H9 (cell line): ENCODE data around the gene MAGI1. TPM values are rescaled to one million over a fixed set of nuclear protein-coding genes. Genes with fewer than 3 reads are reported as not detected.

Source experiments
- DNase-seq: peaks from one replicate; pipeline ENCODE4 v3.0.0-alpha.2; 2017
- H2AFZ ChIP-seq: one replicate; pipeline ENCODE4 v1.6.1; 2013; ENCODE audit warnings: mild to moderate bottlenecking, low read length, control low read depth, moderate library complexity
- H2AK5ac ChIP-seq: 2 replicates; pipeline ENCODE4 v1.6.1; 2013; ENCODE audit warnings: low read length, control low read depth, mixed read lengths; ENCODE audit not compliant: insufficient read length
- H2BK120ac ChIP-seq: one replicate; pipeline ENCODE4 v1.6.1; 2013; ENCODE audit warnings: low read depth, mild to moderate bottlenecking, low read length, control low read depth, inconsistent platforms; ENCODE audit not compliant: poor library complexity, severe bottlenecking
- H2BK12ac ChIP-seq: 2 replicates; pipeline ENCODE4 v1.6.1; 2013; ENCODE audit warnings: low read length, control low read depth, mixed read lengths, low read depth; ENCODE audit not compliant: insufficient read length
- H2BK15ac ChIP-seq: 2 replicates; pipeline ENCODE4 v1.6.1; 2013; ENCODE audit warnings: low read depth, low read length, control low read depth
- H2BK20ac ChIP-seq: one replicate; pipeline ENCODE4 v1.6.1; 2013; ENCODE audit warnings: low read depth, mild to moderate bottlenecking, low read length, control low read depth, inconsistent platforms; ENCODE audit not compliant: poor library complexity, severe bottlenecking
- H2BK5ac ChIP-seq: 2 replicates; pipeline ENCODE4 v1.6.1; 2013; ENCODE audit warnings: low read length, control low read depth, mixed read lengths; ENCODE audit not compliant: insufficient read length
- H3K14ac ChIP-seq: 2 replicates; pipeline ENCODE4 v1.6.1; 2013; ENCODE audit warnings: low read length, control low read depth; ENCODE audit not compliant: insufficient read depth
- H3K18ac ChIP-seq: 2 replicates; pipeline ENCODE4 v1.6.1; 2013; ENCODE audit warnings: low read depth, mild to moderate bottlenecking, mixed read lengths, low read length, control low read depth; ENCODE audit not compliant: insufficient read length
- H3K23ac ChIP-seq: 2 replicates; pipeline ENCODE4 v1.6.1; 2013; ENCODE audit warnings: low read length, control low read depth, mixed read lengths, low read depth; ENCODE audit not compliant: insufficient read length
- H3K23me2 ChIP-seq: 2 replicates; pipeline ENCODE4 v1.6.1; 2013; ENCODE audit warnings: low read depth, mild to moderate bottlenecking, mixed read lengths, low read length, control low read depth; ENCODE audit not compliant: insufficient read length, poor library complexity, severe bottlenecking
- H3K27ac ChIP-seq: 2 replicates; pipeline ENCODE4 v1.5.1; 2013; ENCODE audit warnings: low read length, control low read depth, mixed read lengths, low read depth; ENCODE audit not compliant: insufficient read length
- H3K27me3 ChIP-seq: 2 replicates; pipeline ENCODE4 v1.6.1; 2013; ENCODE audit warnings: low read length, control low read depth, inconsistent platforms; ENCODE audit not compliant: insufficient read depth
- H3K4ac ChIP-seq: 2 replicates; pipeline ENCODE4 v1.6.1; 2013; ENCODE audit warnings: low read depth, mild to moderate bottlenecking, control low read depth, inconsistent platforms, low read length, moderate library complexity
- H3K4me1 ChIP-seq: 2 replicates; pipeline ENCODE4 v1.6.1; 2013; ENCODE audit warnings: low read length, control low read depth, inconsistent platforms; ENCODE audit not compliant: insufficient read depth
- H3K4me2 ChIP-seq: 2 replicates; pipeline ENCODE4 v1.6.1; 2013; ENCODE audit warnings: low read length, control low read depth, mixed read lengths; ENCODE audit not compliant: insufficient read length, insufficient read depth
- H3K56ac ChIP-seq: 2 replicates; pipeline ENCODE4 v1.6.1; 2013; ENCODE audit warnings: low read depth, mild to moderate bottlenecking, mixed read lengths, low read length, control low read depth; ENCODE audit not compliant: insufficient read length
- H3K79me1 ChIP-seq: 2 replicates; pipeline ENCODE4 v1.6.1; 2013; ENCODE audit warnings: low read depth, mild to moderate bottlenecking, moderate library complexity, low read length, control low read depth, inconsistent platforms; ENCODE audit not compliant: insufficient read depth, poor library complexity, severe bottlenecking
- H3K79me2 ChIP-seq: 2 replicates; pipeline ENCODE4 v1.6.1; 2013; ENCODE audit warnings: low read length, control low read depth, inconsistent platforms; ENCODE audit not compliant: insufficient read depth
- H3K9ac ChIP-seq: 2 replicates; pipeline ENCODE4 v1.6.1; 2013; ENCODE audit warnings: low read length, control low read depth, mixed read lengths; ENCODE audit not compliant: insufficient read length; ENCODE audit errors: extremely low read depth
- H3K9me3 ChIP-seq: one replicate; pipeline ENCODE4 v1.6.1; 2013; ENCODE audit warnings: low read depth, low read length, inconsistent platforms; ENCODE audit not compliant: control insufficient read depth
- H3T11ph ChIP-seq: one replicate; pipeline ENCODE4 v1.6.1; 2013; ENCODE audit warnings: mild to moderate bottlenecking, low read length, control low read depth, inconsistent platforms
- H4K20me1 ChIP-seq: one replicate; pipeline ENCODE4 v1.6.1; 2013; ENCODE audit not compliant: control insufficient read depth, insufficient read length, insufficient read depth
- H4K5ac ChIP-seq: 2 replicates; pipeline ENCODE4 v1.6.1; 2013; ENCODE audit warnings: low read depth, mild to moderate bottlenecking, mixed read lengths, low read length, control low read depth; ENCODE audit not compliant: insufficient read length
- H4K8ac ChIP-seq: replicated peaks from 2 replicates; pipeline ENCODE4 v1.6.1; 2013; ENCODE audit warnings: low read length, control low read depth, mixed read lengths, low read depth; ENCODE audit not compliant: insufficient read length
- H4K91ac ChIP-seq: 2 replicates; pipeline ENCODE4 v1.6.1; 2013; ENCODE audit warnings: low read depth, mild to moderate bottlenecking, moderate library complexity, mixed read lengths, low read length, control low read depth; ENCODE audit not compliant: insufficient read length
- H3K27ac Mint-ChIP-seq, 3 experiments: 2 replicates in 2 of 3; 3 replicates in 1 of 3; pipeline ENCODE4 v1.8.0; 2020 to 2021; ENCODE audit warnings: mixed read lengths in 3 of 3, mild to moderate bottlenecking in 1 of 3, moderate library complexity in 1 of 3
- H3K27me3 Mint-ChIP-seq: 2 replicates; pipeline ENCODE4 v1.8.0; 2021; ENCODE audit warnings: low read depth, mild to moderate bottlenecking, moderate library complexity, mixed read lengths
- H3K36me3 Mint-ChIP-seq, 3 experiments: 2 replicates in 2 of 3; 3 replicates in 1 of 3; pipeline ENCODE4 v1.8.0; 2020 to 2021; ENCODE audit warnings: low read depth in 3 of 3, mixed read lengths in 3 of 3; ENCODE audit not compliant: insufficient read depth in 1 of 3
- H3K4me1 Mint-ChIP-seq, 2 experiments: 2 replicates each; pipeline ENCODE4 v1.8.0; 2020; ENCODE audit warnings: mixed read lengths in 2 of 2
- H3K4me3 Mint-ChIP-seq, 2 experiments: 2 replicates in 1 of 2; 3 replicates in 1 of 2; pipeline ENCODE4 v1.8.0; 2020 to 2021; ENCODE audit warnings: mild to moderate bottlenecking in 2 of 2, mixed read lengths in 2 of 2, moderate library complexity in 1 of 2
- H3K9me3 Mint-ChIP-seq, 2 experiments: 2 replicates in 1 of 2; 3 replicates in 1 of 2; pipeline ENCODE4 v1.8.0; 2020; ENCODE audit warnings: mild to moderate bottlenecking in 2 of 2, mixed read lengths in 2 of 2, moderate library complexity in 1 of 2
- CTCF ChIP-seq: fragments of 200-600 bp; sonication (generic); conservative IDR thresholded peaks from 3 replicates; pipeline ENCODE4 v1.8.0; 2021; ENCODE audit warnings: antibody characterized with exemption, mild to moderate bottlenecking
- WGBS: extraction: QIAGEN DNeasy Blood & Tissue Kit; methylation state at CpG from one replicate; pipeline ENCODE4 v1.1.7; 2013; ENCODE audit warnings: missing lambda C conversion rate, low lambda C conversion rate, mixed read lengths; ENCODE audit not compliant: insufficient read length; ENCODE audit errors: extremely low coverage; 5-methylcytosine and 5-hydroxymethylcytosine counted together
- total RNA-seq: library from RNA; stranded (reverse); gene quantifications from 2 replicates; pipeline ENCODE4 v1.2.1, GENCODE V29; 2021

MAGI1 gene
- total RNA-seq, 1 experiment from 2014 or later = 65.7 TPM

- Histone ChIP-seq H3K23ac (no peak overlapping the region), H3T11ph (no peak overlapping the region), H3K56ac (no peak overlapping the region), H4K91ac (no peak overlapping the region), H4K5ac (no peak overlapping the region), H4K8ac (no peak overlapping the region), H3K9ac (no peak overlapping the region), H2BK20ac (no peak overlapping the region), H2BK12ac (no peak overlapping the region), H2AK5ac (no peak overlapping the region), H2BK120ac (no peak overlapping the region), H3K23me2 (no peaks in the 10 kb centered on the region), H3K79me2 (no peaks in the 10 kb centered on the region; the same call in 1 of the 2 replicates), H3K9me3 (no peaks in the 10 kb centered on the region), H3K14ac (no peak overlapping the region), H3K4ac (no peak overlapping the region), H3K18ac (no peak overlapping the region), H3K4me2 (no peak overlapping the region), H4K20me1 (no peaks in the 10 kb centered on the region), H3K27ac (no peak overlapping the region), H2BK5ac (no peak overlapping the region), H3K4me1 (peaks cover 2% of the 10 kb centered on the region; the same call in 1 of the 2 replicates), H2BK15ac (no peak overlapping the region), H2AFZ (no peak overlapping the region), H3K27me3 (no peaks in the 10 kb centered on the region), H3K79me1 (peaks cover 3% of the 10 kb centered on the region)
- Mint-ChIP-seq H3K27ac (no peak overlapping the region), H3K27me3 (no peaks in the 10 kb centered on the region), H3K4me1 (peaks cover 48 to 52% of the 10 kb centered on the region in 2 experiments), H3K9me3 (no peaks in the 10 kb centered on the region), H3K4me3 (no peak overlapping the region), H3K36me3 (no peaks in the 10 kb centered on the region)
- no peak for TF ChIP-seq CTCF
- no peak for DNase-seq
- WGBS = no CpG with 5 or more reads among the region's 2 CpGs
Measured at GRCh38 chr3:65939801-65940246, 98.9 kb downstream of the MAGI1 start.
